Skeletal muscle satellite cell (primary cell): ENCODE data around the gene MAGI3.

Experiments
- H3K27me3 ChIP-seq: 2 replicates; pipeline ENCODE4 v1.7.0; 2013; ENCODE audit warnings: low read length; ENCODE audit not compliant: control insufficient read depth, insufficient read depth
- H3K36me3 ChIP-seq: 2 replicates; pipeline ENCODE4 v1.7.0; 2013; ENCODE audit warnings: mild to moderate bottlenecking, control low read depth, low read length; ENCODE audit not compliant: insufficient read depth
- H3K4me1 ChIP-seq: 2 replicates; pipeline ENCODE4 v1.7.0; 2013; ENCODE audit warnings: low read length; ENCODE audit not compliant: control insufficient read depth, insufficient read depth
- H3K4me2 ChIP-seq: 2 replicates; pipeline ENCODE4 v1.7.0; 2013; ENCODE audit warnings: mild to moderate bottlenecking, low read length
- H3K4me3 ChIP-seq: 2 replicates; pipeline ENCODE4 v1.7.0; 2013; ENCODE audit warnings: low read length
- H3K9ac ChIP-seq: 2 replicates; pipeline ENCODE4 v1.7.0; 2013; ENCODE audit warnings: mild to moderate bottlenecking, low read depth, low read length, moderate library complexity
- H3K9me3 ChIP-seq: replicated peaks from 2 replicates; pipeline ENCODE4 v1.7.0; 2013; ENCODE audit warnings: mild to moderate bottlenecking, control low read depth, low read length

The MAGI3 gene

DNA sequence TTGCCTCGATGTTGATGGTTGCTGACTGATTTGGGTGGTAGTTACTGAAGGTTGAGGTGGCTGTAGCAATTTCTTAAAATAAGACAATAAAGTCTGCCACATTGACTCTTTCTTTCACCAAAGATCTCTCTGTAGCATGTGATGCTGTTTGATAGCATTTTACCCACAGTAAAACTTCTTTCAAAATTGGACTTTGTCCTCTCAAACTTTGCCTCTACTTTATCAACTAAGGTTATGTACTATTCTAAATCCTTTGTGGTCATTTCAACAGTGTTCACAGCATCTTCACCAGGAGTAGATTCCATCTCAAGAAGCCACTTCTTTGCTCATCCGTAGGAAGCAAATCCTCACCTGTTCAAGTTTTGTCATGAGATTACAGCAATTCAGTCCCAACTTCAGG is 275.8 kb downstream of the MAGI3 start:
- Histone ChIP-seq H3K36me3 (no peaks in the 10 kb centered on the region), H3K27me3 (no peaks in the 10 kb centered on the region), H3K9me3 (no peaks in the 10 kb centered on the region), H3K4me2 (no peak overlapping the region), H3K4me1 (peaks cover 15% of the 10 kb centered on the region), H3K9ac (no peak overlapping the region), H3K4me3 (no peak overlapping the region)

DNA sequence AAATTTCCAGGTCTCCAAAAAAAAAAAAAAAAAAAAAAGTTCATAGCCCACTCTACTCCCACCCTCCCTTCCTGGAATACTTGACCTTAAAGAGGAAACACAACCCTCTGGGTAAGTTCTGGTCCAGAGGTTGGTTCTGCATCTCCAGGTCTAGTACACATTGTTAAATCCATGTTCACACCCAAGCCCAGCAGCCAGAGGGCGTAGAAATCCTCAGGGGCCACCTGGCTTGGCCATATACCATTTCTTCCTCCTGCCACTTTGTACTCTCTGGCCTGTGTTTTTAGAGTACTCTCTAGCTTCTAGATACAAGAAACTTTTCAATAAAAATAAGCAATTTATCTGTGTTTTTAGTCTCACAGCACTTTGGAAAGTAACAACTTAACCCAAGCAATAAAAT is 279.7 kb downstream of the MAGI3 start:
- no peak overlapping the region for H3K4me2 ChIP-seq
- no peak overlapping the region for H3K4me3 ChIP-seq

GRCh38 chr1:113670650-113671049 is 280.3 kb downstream of the MAGI3 start:
- peaks cover 14% of the 10 kb centered on the region for H3K4me1 ChIP-seq
- H3K27me3 ChIP-seq, result no peaks in the 10 kb centered on the region
- no peak overlapping the region for H3K9ac ChIP-seq
- H3K4me3 ChIP-seq, result no peak overlapping the region
- H3K36me3 ChIP-seq, result peaks cover 4% of the 10 kb centered on the region
- H3K4me2 ChIP-seq, result no peak overlapping the region
- H3K9me3 ChIP-seq, result no peaks in the 10 kb centered on the region

More for the DNA sequence above, 279.7 kb downstream of the MAGI3 start:
- Histone ChIP-seq H3K9ac (no peak overlapping the region), H3K36me3 (peaks cover 4% of the 10 kb centered on the region), H3K9me3 (no peaks in the 10 kb centered on the region), H3K4me1 (peaks cover 8% of the 10 kb centered on the region), H3K27me3 (no peaks in the 10 kb centered on the region)

DNA sequence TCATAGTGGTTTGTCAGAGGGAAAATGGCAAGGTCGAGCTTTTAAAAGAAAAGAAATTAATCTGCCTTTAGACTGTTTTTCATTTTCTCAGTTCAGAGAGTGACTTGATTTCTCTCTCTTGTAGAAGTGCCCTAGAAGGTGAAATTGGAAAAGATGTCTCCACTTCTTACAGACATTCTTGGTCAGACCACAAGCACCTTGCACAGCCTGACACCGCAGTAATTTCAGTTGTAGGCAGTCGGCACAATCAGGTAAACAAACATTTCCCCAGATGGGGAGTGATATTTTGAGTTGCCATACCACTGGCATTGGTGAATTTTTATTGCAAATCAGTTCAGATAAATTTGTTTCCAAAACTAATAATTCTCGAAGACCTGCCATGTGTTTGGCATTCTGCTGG is 282.2 kb downstream of the MAGI3 start:
- H3K9me3 ChIP-seq, result no peaks in the 10 kb centered on the region
- peaks cover 4% of the 10 kb centered on the region for H3K36me3 ChIP-seq
- H3K9ac ChIP-seq, result no peak overlapping the region
- no peaks in the 10 kb centered on the region for H3K27me3 ChIP-seq
- no peak overlapping the region for H3K4me2 ChIP-seq
- H3K4me1 ChIP-seq, result peaks cover 18% of the 10 kb centered on the region
- H3K4me3 ChIP-seq, result no peak overlapping the region

GRCh38 chr1:113674591-113674990 is 284.3 kb downstream of the MAGI3 start:
- Histone ChIP-seq H3K4me2 (no peak overlapping the region), H3K4me1 (peaks cover 18% of the 10 kb centered on the region), H3K27me3 (no peaks in the 10 kb centered on the region), H3K36me3 (peaks cover 4% of the 10 kb centered on the region), H3K4me3 (no peak overlapping the region), H3K9ac (no peak overlapping the region), H3K9me3 (no peaks in the 10 kb centered on the region)

GRCh38 chr1:113675302-113675701 is 285.0 kb downstream of the MAGI3 start:
- Histone ChIP-seq H3K4me1 (peaks cover 18% of the 10 kb centered on the region), H3K4me2 (no peak overlapping the region), H3K36me3 (peaks cover 4% of the 10 kb centered on the region), H3K4me3 (no peak overlapping the region), H3K9me3 (no peaks in the 10 kb centered on the region), H3K9ac (no peak overlapping the region), H3K27me3 (no peaks in the 10 kb centered on the region)

DNA sequence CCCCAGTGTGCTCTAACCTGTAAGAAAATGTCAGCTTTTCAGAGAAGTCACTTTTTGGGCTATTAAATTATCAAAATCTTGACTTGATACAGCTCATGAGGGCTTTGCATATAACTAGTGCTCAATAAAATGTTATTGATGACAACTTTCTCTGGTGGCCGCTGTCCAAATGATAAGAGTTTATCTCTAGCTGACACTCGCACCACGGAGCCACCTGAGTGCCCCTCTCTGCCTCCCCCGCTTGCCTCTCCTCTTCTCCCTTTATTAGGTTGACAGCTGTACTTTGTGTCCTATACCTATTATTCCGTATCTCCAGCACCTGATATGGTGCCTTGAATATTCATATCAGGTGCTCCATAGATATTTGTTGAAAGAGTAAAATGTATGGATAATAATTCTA is 286.2 kb downstream of the MAGI3 start:
- Histone ChIP-seq H3K4me2 (no peak overlapping the region), H3K9ac (no peak overlapping the region), H3K9me3 (no peaks in the 10 kb centered on the region), H3K4me3 (no peak overlapping the region), H3K27me3 (no peaks in the 10 kb centered on the region), H3K4me1 (peaks cover 18% of the 10 kb centered on the region), H3K36me3 (peaks cover 4% of the 10 kb centered on the region)

GRCh38 chr1:113677250-113678158 is 287.2 kb downstream of the MAGI3 start:
- Histone ChIP-seq H3K4me2 (no peak overlapping the region), H3K4me3 (no peak overlapping the region), H3K36me3 (peaks cover under 1% of the 10 kb centered on the region), H3K9ac (no peak overlapping the region), H3K9me3 (no peaks in the 10 kb centered on the region), H3K27me3 (no peaks in the 10 kb centered on the region), H3K4me1 (peaks cover 18% of the 10 kb centered on the region)

DNA sequence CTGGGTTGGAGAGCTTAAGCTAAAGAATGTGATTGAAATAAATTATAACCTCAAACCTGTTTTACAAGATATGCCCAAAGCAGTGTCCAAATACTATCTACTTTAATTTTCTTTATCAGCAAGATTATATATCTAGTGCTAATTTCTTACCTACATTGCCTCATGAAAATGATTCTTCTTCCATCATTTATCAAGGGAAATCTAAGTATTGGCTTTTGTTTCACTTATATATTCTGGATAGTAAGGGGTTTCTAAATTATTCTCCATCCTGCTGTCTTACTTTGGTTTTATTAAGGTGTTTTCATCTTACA is 287.8 kb downstream of the MAGI3 start:
- Histone ChIP-seq H3K4me1 (peaks cover 18% of the 10 kb centered on the region), H3K9ac (no peak overlapping the region), H3K4me2 (no peak overlapping the region), H3K27me3 (no peaks in the 10 kb centered on the region), H3K4me3 (no peak overlapping the region), H3K36me3 (peaks cover 6% of the 10 kb centered on the region), H3K9me3 (no peaks in the 10 kb centered on the region)

GRCh38 chr1:113681596-113682337 is 291.5 kb downstream of the MAGI3 start:
- H3K9me3 ChIP-seq, result no peaks in the 10 kb centered on the region
- H3K9ac ChIP-seq, result no peak overlapping the region
- peaks cover 8% of the 10 kb centered on the region for H3K4me1 ChIP-seq
- no peak overlapping the region for H3K4me2 ChIP-seq
- H3K4me3 ChIP-seq, result no peak overlapping the region
- no peaks in the 10 kb centered on the region for H3K27me3 ChIP-seq
- peaks cover 9% of the 10 kb centered on the region for H3K36me3 ChIP-seq

DNA sequence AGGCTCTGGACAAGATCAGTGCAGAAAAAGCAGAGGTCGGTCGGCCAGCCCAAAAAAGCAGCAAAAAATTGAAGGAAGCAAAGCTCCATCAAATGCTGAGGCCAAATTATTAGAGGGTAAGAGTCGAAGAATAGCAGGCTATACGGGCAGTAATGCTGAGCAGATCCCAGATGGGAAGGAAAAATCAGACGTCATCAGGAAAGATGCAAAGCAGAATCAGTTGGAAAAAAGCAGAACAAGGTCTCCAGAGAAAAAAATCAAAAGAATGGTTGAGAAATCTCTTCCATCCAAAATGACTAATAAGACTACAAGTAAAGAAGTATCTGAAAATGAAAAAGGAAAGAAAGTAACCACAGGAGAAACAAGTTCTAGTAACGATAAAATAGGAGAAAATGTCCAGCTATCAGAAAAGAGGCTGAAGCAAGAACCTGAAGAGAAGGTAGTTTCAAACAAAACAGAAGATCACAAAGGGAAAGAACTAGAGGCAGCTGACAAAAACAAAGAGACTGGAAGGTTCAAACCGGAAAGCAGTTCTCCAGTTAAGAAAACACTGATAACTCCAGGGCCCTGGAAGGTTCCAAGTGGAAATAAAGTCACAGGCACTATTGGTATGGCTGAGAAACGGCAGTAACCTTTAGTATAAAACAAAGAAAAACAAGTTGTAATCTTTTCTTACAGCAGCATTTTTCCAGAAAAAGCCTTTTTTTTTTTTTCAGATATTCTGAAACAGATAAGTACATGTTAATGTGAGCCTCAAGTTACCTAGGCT is 293.3 kb downstream of the MAGI3 start:
- Histone ChIP-seq H3K27me3 (no peaks in the 10 kb centered on the region), H3K36me3 (peaks cover 13% of the 10 kb centered on the region), H3K4me3 (no peak overlapping the region), H3K4me1 (peaks cover 4% of the 10 kb centered on the region), H3K9ac (no peak overlapping the region), H3K4me2 (no peak overlapping the region), H3K9me3 (no peaks in the 10 kb centered on the region)
